ENCODE measurements around the gene FSCB. TPM values are rescaled to one million over a fixed set of nuclear protein-coding genes. Genes with fewer than 3 reads are reported as not detected.

Gene FSCB
- total and polyA plus RNA-seq, 2 of the 4 experiments (the other 2 are of a cell fraction), result under 0.01 TPM; not detected in 1

- Histone ChIP-seq H3K4me2 (ENCODE audit: low read depth, low read length) (no peak overlapping the region), H4K8ac (ENCODE audit: low read depth in 2 of 2, low read length in 2 of 2) (no peak overlapping the region), H3K9ac (ENCODE audit: low read depth, low read length) (no peak overlapping the region), H3K9me1 (ENCODE audit: insufficient read depth, low read length) (no peaks in the 10 kb centered on the region), H3K79me1 (ENCODE audit: low read depth in 1 of 2, low read length in 2 of 2) (no peaks in the 10 kb centered on the region), H3K4ac (ENCODE audit: low read depth, low read length) (no peak overlapping the region), H4K20me1 (ENCODE audit: insufficient read depth, low read length) (no peaks in the 10 kb centered on the region), H3K4me1 (ENCODE audit: control insufficient read depth, insufficient read depth, low read length) (no peaks in the 10 kb centered on the region), H3K23ac (ENCODE audit: low read depth, low read length) (no peak overlapping the region), H2AK9ac (replicated peaks; ENCODE audit: low read depth, low read length, poor library complexity) (no peak overlapping the region), H2BK15ac (ENCODE audit: low read depth, low read length) (no peak overlapping the region), H3K36me3 (ENCODE audit: control insufficient read depth, insufficient read depth, low read length) (no peaks in the 10 kb centered on the region), H2BK5ac (ENCODE audit: low read depth, low read length, poor library complexity, severe bottlenecking) (no peak overlapping the region), H3K27ac (ENCODE audit: insufficient read depth, low read length) (no peak overlapping the region), H3K56ac (ENCODE audit: extremely low read depth, insufficient read depth, low read length) (no peak overlapping the region), H3K14ac (replicated peaks; ENCODE audit: low read depth, low read length) (no peak overlapping the region), H2BK120ac (ENCODE audit: low read depth, low read length) (no peak overlapping the region), H2AFZ (replicated peaks; ENCODE audit: low read length, poor library complexity) (no peak overlapping the region), H3K4me3 (ENCODE audit: insufficient read depth, low read depth, low read length) (no peak overlapping the region), H4K91ac (ENCODE audit: insufficient read depth, low read depth, low read length) (no peak overlapping the region), H3K27me3 (ENCODE audit: control insufficient read depth, insufficient read depth, low read length) (no peaks in the 10 kb centered on the region), H2AK5ac (ENCODE audit: low read depth, low read length) (no peak overlapping the region), H3K9me3 (ENCODE audit: control insufficient read depth, insufficient read depth, low read length) (peaks cover 6% of the 10 kb centered on the region; the same call in 1 of the 2 replicates), H2BK20ac (ENCODE audit: low read depth, low read length) (no peak overlapping the region), H4K5ac (ENCODE audit: low read depth, low read length) (no peak overlapping the region), H3K18ac (ENCODE audit: low read depth, low read length) (no peak overlapping the region)
- TF ChIP-seq RAD21 (IDR thresholded peaks at IDR 0.05; ENCODE audit: low read length) (no peak), FOS (IDR thresholded peaks at IDR 0.05; ENCODE audit: low read depth, low read length) (no peak)
- ATAC-seq (ENCODE audit: low read depth) (no peak), DNase-seq (no peak)
- POLR2A ChIA-PET (ENCODE audit: unreplicated experiment), result no interaction called here
- CTCF ChIA-PET, result no interaction called here
- no TSS peak for BruUV-seq (replicated peaks)
- dilution Hi-C loops (cut with HindIII; ENCODE audit: low sequenced_read_pairs, unreplicated experiment), result no loop called here
- intact Hi-C loops (cut with micrococcal nuclease), result no loop called here
- WGBS, 2 experiments (ENCODE audit: extremely low coverage in 2 of 2, insufficient read length in 1 of 2), result no CpG with 5 or more reads among the region's 2 CpGs
- in situ Hi-C loops (cut with MboI; ENCODE audit: low sequenced_read_pairs), result no loop called here
Measured at GRCh38 chr14:44508834-44509233, 1.8 kb upstream of the FSCB start.

All from IMR-90 (cell line).